Measurements from ENCODE around the gene KIF1B. TPM values are rescaled to one million over a fixed set of nuclear protein-coding genes. Genes with fewer than 3 reads are reported as not detected.

Gene KIF1B
- total RNA-seq, 1 experiment from 2014 or later = 28.1 TPM

DNA sequence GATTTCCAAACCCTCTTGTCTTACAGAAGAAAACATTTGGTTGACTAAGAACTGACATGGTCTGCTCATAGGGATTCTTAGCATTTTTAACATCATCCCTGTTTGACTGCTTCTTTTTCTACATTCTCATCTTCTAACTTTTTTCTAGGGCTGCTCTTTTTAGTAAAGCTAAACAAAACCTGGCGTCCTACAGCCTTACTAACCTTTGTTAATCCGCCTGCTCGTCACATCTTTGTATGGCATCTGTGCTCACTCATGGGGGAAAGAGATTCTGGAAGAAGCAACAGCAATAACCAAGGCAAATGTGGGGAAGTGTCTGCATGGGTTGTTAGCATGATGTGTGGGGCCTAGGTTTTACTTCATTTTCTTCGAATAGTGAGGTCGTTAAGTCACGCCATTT, 92.0 kb downstream of the KIF1B start (continued):
- no peak for TF ChIP-seq REST (IDR thresholded peaks at IDR 0.05; ENCODE audit: low read depth)
- no peak for TF ChIP-seq CBX3 (IDR thresholded peaks at IDR 0.05; ENCODE audit: low read depth)
- no peak for TF ChIP-seq POLR2A (IDR thresholded peaks at IDR 0.05; ENCODE audit: borderline replicate concordance, extremely low read depth, insufficient read depth, insufficient read length)
- no peak for TF ChIP-seq YY1 (IDR thresholded peaks at IDR 0.05; ENCODE audit: extremely low read depth, insufficient replicate concordance, low read depth, low read length)

GRCh38 chr1:10304295-10304694, 93.9 kb downstream of the KIF1B start:
- Histone ChIP-seq H3K9ac (ENCODE audit: low read length) (no peak overlapping the region), H3K27me3 (ENCODE audit: insufficient read depth, low read length) (no peaks in the 10 kb centered on the region), H3K9me3 (ENCODE audit: control insufficient read depth in 1 of 2, insufficient read depth in 1 of 2, low read depth in 1 of 2, low read length in 2 of 2) (no peaks in the 10 kb centered on the region), H3K27ac (ENCODE audit: low read depth, low read length) (no peak overlapping the region), H4K20me1 (ENCODE audit: insufficient read depth) (no peaks in the 10 kb centered on the region), H2AFZ (ENCODE audit: low read depth, low read length, poor library complexity, severe bottlenecking) (no peak overlapping the region), H3K9me2 (ENCODE audit: insufficient read depth) (no peaks in the 10 kb centered on the region), H3K79me2 (ENCODE audit: insufficient read depth, low read length) (no peaks in the 10 kb centered on the region), H3K4me1 (ENCODE audit: control insufficient read depth in 1 of 2, insufficient read depth in 2 of 2, low read length in 2 of 2) (no peaks in the 10 kb centered on the region), H3K36me3 (ENCODE audit: control insufficient read depth in 1 of 2, insufficient read depth in 2 of 2, low read length in 2 of 2) (peaks cover 0 to 4% of the 10 kb centered on the region in 2 experiments; a peak in 2 of 4 replicates), H3K4me2 (ENCODE audit: low read length) (no peak overlapping the region), H3K4me3 (replicated peaks in 1 of 2; ENCODE audit: low read depth in 1 of 2, low read length in 2 of 2) (no peak overlapping the region)
- no TSS peak for BruUV-seq (replicated peaks)
- DNase-seq (ENCODE audit: low read depth, low spot score) = no peak
- ChIA-PET POLR2A (no interaction called here), CTCF (no interaction called here), RAD21 (ENCODE audit: low non-redundant PET in 1 of 2, low total read pairs in 2 of 2, uncharacterized antibody in 2 of 2, unreplicated experiment in 2 of 2) (no interaction called here)
- no peak for ATAC-seq
- TF ChIP-seq ZBTB33 (IDR thresholded peaks at IDR 0.05; ENCODE audit: extremely low read depth, insufficient replicate concordance, low read length) = no peak
- no peak for TF ChIP-seq EGR1 (IDR thresholded peaks at IDR 0.05; ENCODE audit: low read depth)
- no peak for TF ChIP-seq CBX3 (IDR thresholded peaks at IDR 0.05; ENCODE audit: low read depth)
- intact Hi-C loops (cut with micrococcal nuclease) = no loop called here

All from HCT116 (cell line).